ENCODE measurements around the gene ASAP3. TPM values are rescaled to one million over a fixed set of nuclear protein-coding genes. Genes with fewer than 3 reads are reported as not detected.

The ASAP3 gene
- total RNA-seq, 1 donor: 107 TPM

- no peak for TF ChIP-seq CTCF (IDR thresholded peaks at IDR 0.05; ENCODE audit: extremely low read depth, low read depth, low read length)
- H3K36me3 ChIP-seq (ENCODE audit: insufficient read depth, low read length): peaks cover 6% of the 10 kb centered on the region
- no peaks in the 10 kb centered on the region for H3K9me3 ChIP-seq (ENCODE audit: low read depth, low read length)
- H3K27ac ChIP-seq (ENCODE audit: low read depth, low read length): no peak overlapping the region
- DNase-seq (ENCODE audit: insufficient read length, low spot score, missing footprints): no peak
- no peak overlapping the region for H3K4me3 ChIP-seq (ENCODE audit: insufficient read depth, low read length)
- H3K27me3 ChIP-seq (ENCODE audit: insufficient read depth, low read length): no peaks in the 10 kb centered on the region
- H2AFZ ChIP-seq (ENCODE audit: low read length): no peak overlapping the region
- peaks cover 4% of the 10 kb centered on the region for H3K79me2 ChIP-seq (ENCODE audit: insufficient read depth, low read length)
- peaks cover 22% of the 10 kb centered on the region for H3K4me1 ChIP-seq (ENCODE audit: insufficient read depth, low read length)
- H3K4me2 ChIP-seq (ENCODE audit: insufficient read depth, low read length): no peak overlapping the region
- no peaks in the 10 kb centered on the region for H4K20me1 ChIP-seq (ENCODE audit: insufficient read depth, low read length)
These were observed 63.2 kb downstream of the ASAP3 start for GRCh38 chr1:23420778-23421177.

GRCh38 chr1:23419180-23419579, 64.8 kb downstream of the ASAP3 start:
- Histone ChIP-seq H3K36me3 (ENCODE audit: insufficient read depth, low read length) (peaks cover 6% of the 10 kb centered on the region), H3K4me1 (ENCODE audit: insufficient read depth, low read length) (peaks cover 18% of the 10 kb centered on the region), H3K4me3 (ENCODE audit: insufficient read depth, low read length) (no peak overlapping the region), H3K27me3 (ENCODE audit: insufficient read depth, low read length) (no peaks in the 10 kb centered on the region), H3K27ac (ENCODE audit: low read depth, low read length) (no peak overlapping the region), H3K79me2 (ENCODE audit: insufficient read depth, low read length) (peaks cover 4% of the 10 kb centered on the region), H2AFZ (ENCODE audit: low read length) (no peak overlapping the region), H4K20me1 (ENCODE audit: insufficient read depth, low read length) (no peaks in the 10 kb centered on the region), H3K9me3 (ENCODE audit: low read depth, low read length) (no peaks in the 10 kb centered on the region), H3K4me2 (ENCODE audit: insufficient read depth, low read length) (no peak overlapping the region)
- no peak for TF ChIP-seq CTCF (IDR thresholded peaks at IDR 0.05; ENCODE audit: extremely low read depth, low read depth, low read length)
- no peak for DNase-seq (ENCODE audit: insufficient read length, low spot score, missing footprints)

- H3K36me3 ChIP-seq (ENCODE audit: insufficient read depth, low read length): peaks cover 6% of the 10 kb centered on the region
- peaks cover 9% of the 10 kb centered on the region for H3K4me1 ChIP-seq (ENCODE audit: insufficient read depth, low read length)
- no peak for DNase-seq (ENCODE audit: insufficient read length, low spot score, missing footprints)
These were observed 66.4 kb downstream of the ASAP3 start for GRCh38 chr1:23417570-23417969.

GRCh38 chr1:23416964-23417363, 67.0 kb downstream of the ASAP3 start:
- Histone ChIP-seq H3K4me2 (ENCODE audit: insufficient read depth, low read length) (no peak overlapping the region), H3K4me3 (ENCODE audit: insufficient read depth, low read length) (no peak overlapping the region), H4K20me1 (ENCODE audit: insufficient read depth, low read length) (no peaks in the 10 kb centered on the region), H3K4me1 (ENCODE audit: insufficient read depth, low read length) (peaks cover 4% of the 10 kb centered on the region), H3K27me3 (ENCODE audit: insufficient read depth, low read length) (no peaks in the 10 kb centered on the region), H3K79me2 (ENCODE audit: insufficient read depth, low read length) (peaks cover 4% of the 10 kb centered on the region), H3K9me3 (ENCODE audit: low read depth, low read length) (no peaks in the 10 kb centered on the region), H2AFZ (ENCODE audit: low read length) (no peak overlapping the region), H3K27ac (ENCODE audit: low read depth, low read length) (no peak overlapping the region), H3K36me3 (ENCODE audit: insufficient read depth, low read length) (peaks cover 6% of the 10 kb centered on the region)
- DNase-seq (ENCODE audit: insufficient read length, low spot score, missing footprints): no peak
- no peak for TF ChIP-seq CTCF (IDR thresholded peaks at IDR 0.05; ENCODE audit: extremely low read depth, low read depth, low read length)

More at GRCh38 chr1:23417570-23417969, 66.4 kb downstream of the ASAP3 start:
- no peaks in the 10 kb centered on the region for H3K9me3 ChIP-seq (ENCODE audit: low read depth, low read length)
- no peak overlapping the region for H3K4me3 ChIP-seq (ENCODE audit: insufficient read depth, low read length)
- no peak for TF ChIP-seq CTCF (IDR thresholded peaks at IDR 0.05; ENCODE audit: extremely low read depth, low read depth, low read length)
- H3K27me3 ChIP-seq (ENCODE audit: insufficient read depth, low read length): no peaks in the 10 kb centered on the region
- peaks cover 4% of the 10 kb centered on the region for H3K79me2 ChIP-seq (ENCODE audit: insufficient read depth, low read length)
- H4K20me1 ChIP-seq (ENCODE audit: insufficient read depth, low read length): no peaks in the 10 kb centered on the region
- no peak overlapping the region for H3K4me2 ChIP-seq (ENCODE audit: insufficient read depth, low read length)
- H2AFZ ChIP-seq (ENCODE audit: low read length): no peak overlapping the region
- H3K27ac ChIP-seq (ENCODE audit: low read depth, low read length): no peak overlapping the region
